GM19468 (cell line): ENCODE measurements around the gene ARHGAP4.

ENCODE experiments used
- ATAC-seq: cut with Tn5 transposase; IDR thresholded peaks from one replicate; pipeline ENCODE4 v1.9.1; 2021; ENCODE audit warnings: mild to moderate bottlenecking, moderate library complexity, moderate number of reproducible peaks; ENCODE audit not compliant: unreplicated experiment; ENCODE audit errors: extremely low read depth

ARHGAP4 gene

GRCh38 chrX:153947009-153947769 is 21.1 kb upstream of the ARHGAP4 start:
- peak; percentile 70 for ATAC-seq

GRCh38 chrX:153945956-153946943 is 20.2 kb upstream of the ARHGAP4 start:
- ATAC-seq, result no peak

- no peak for ATAC-seq
Measured at GRCh38 chrX:153944800-153945150, 18.7 kb upstream of the ARHGAP4 start.

- no peak for ATAC-seq
Measured at GRCh38 chrX:153944140-153944799, 18.2 kb upstream of the ARHGAP4 start, which contains the start of gene RENBP. TSS of gene RENBP (minus strand) at chrX:153944643. CDS start at chrX:153944610, 33 bp downstream.

- ATAC-seq, result no peak
Measured at GRCh38 chrX:153941336-153942252, 15.5 kb upstream of the ARHGAP4 start.

- ATAC-seq, result no peak
Measured at GRCh38 chrX:153939573-153939972, 13.5 kb upstream of the ARHGAP4 start.

- ATAC-seq, result no peak
Measured at GRCh38 chrX:153938226-153938786, 12.2 kb upstream of the ARHGAP4 start.

- no peak for ATAC-seq
Measured at GRCh38 chrX:153937056-153937455, 11.0 kb upstream of the ARHGAP4 start.

GRCh38 chrX:153935326-153935851 is 9.3 kb upstream of the ARHGAP4 start:
- ATAC-seq, result peak; percentile 8

- peak; percentile 67 for ATAC-seq
Measured at GRCh38 chrX:153934762-153935325, 8.8 kb upstream of the ARHGAP4 start, which contains the start of gene NAA10. TSS of gene NAA10 (minus strand) at chrX:153935037. CDS start at chrX:153934904, 133 bp downstream.

- no peak for ATAC-seq
Measured at GRCh38 chrX:153934148-153934761, 8.2 kb upstream of the ARHGAP4 start.

GRCh38 chrX:153933748-153934147 is 7.7 kb upstream of the ARHGAP4 start:
- no peak for ATAC-seq

GRCh38 chrX:153932220-153932915 is 6.3 kb upstream of the ARHGAP4 start:
- ATAC-seq, result no peak

- no peak for ATAC-seq
Measured at GRCh38 chrX:153931748-153932147, 5.7 kb upstream of the ARHGAP4 start.

GRCh38 chrX:153931151-153931550 is 5.1 kb upstream of the ARHGAP4 start:
- ATAC-seq, result no peak

- no peak for ATAC-seq
Measured at GRCh38 chrX:153930011-153930910, 4.2 kb upstream of the ARHGAP4 start.
